ENCODE measurements around the gene LRMDA. TPM values are rescaled to one million over a fixed set of nuclear protein-coding genes. Genes with fewer than 3 reads are reported as not detected.

The LRMDA gene
- total RNA-seq, 1 experiment from 2014 or later: not detected

DNA sequence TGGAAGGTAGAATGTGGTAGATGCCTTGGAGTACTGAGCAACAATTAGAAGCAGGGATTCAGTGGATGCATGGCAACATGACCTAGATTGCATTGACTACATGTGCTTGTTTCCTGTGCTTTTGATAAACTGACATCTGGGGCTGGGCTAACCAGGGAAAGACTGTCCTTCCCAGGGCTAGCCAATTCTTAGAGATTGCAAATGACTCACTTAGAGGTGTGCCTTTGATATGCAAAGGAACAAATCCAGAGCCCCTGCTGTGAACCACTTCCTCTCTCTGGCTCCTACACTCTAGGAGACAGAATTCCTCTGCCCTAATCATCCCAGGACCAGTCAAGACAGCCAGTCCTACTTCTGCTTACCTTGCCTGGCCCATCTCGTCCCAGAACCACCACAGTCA lies 651.5 kb downstream of the LRMDA start:
- peak; percentile 85 for DNase-seq (ENCODE audit: low read depth)

DNA sequence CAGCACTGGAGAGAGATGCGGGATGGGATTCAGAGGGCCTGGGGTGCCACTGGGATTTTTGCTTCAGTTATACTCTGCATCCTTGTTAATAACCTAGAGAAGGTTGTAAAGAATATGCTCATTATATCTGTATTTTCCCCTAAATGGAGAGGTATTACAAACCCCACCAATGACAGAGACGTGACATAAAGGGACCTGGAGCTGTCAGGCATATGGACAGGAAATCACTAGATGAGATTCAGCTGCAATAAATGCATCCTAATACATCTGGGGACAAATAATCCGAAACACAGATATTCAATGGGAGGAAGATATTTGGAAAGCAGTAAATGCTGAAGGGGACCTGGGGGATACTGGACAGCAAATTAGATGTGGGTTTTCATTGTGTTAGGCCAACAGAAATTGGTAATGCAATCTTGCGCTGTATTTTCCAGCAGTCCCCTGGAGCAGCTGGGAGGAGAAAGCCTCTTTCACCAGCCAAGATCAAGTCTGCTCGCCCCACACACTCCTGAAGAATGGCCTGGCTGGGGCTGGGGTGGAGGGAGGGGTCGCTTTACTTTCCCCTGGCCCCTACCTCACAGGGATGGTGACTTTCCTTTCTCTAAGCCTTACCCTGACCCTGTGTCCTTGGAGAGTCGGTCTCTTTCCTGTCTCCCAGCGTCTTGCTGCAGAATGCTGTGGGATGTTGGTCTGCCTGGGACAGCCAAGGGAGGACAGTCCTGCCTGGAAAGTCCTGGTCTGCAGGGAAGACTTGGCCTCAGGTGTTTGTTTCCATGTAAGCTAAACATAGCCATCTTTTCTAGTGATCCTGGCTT lies 653.8 kb downstream of the LRMDA start:
- no peak for DNase-seq (ENCODE audit: low read depth)

DNA sequence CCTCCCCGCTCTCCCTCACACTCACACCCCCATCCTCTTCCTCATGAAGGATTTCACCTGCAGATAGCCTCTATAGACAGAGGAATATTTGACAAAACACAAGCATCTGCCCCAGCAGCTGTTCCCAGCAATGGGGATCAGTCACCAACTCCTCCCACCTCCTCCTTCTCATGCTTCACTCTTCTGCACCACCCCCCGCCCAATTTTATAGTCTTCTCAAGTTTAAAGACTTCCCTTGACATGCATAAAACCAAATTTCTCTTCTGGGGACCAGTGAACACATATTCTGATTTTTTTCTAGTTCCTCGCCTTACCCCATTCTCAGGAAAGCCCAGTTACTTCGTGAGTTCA lies 654.4 kb downstream of the LRMDA start:
- no peak for DNase-seq (ENCODE audit: low read depth)

DNA sequence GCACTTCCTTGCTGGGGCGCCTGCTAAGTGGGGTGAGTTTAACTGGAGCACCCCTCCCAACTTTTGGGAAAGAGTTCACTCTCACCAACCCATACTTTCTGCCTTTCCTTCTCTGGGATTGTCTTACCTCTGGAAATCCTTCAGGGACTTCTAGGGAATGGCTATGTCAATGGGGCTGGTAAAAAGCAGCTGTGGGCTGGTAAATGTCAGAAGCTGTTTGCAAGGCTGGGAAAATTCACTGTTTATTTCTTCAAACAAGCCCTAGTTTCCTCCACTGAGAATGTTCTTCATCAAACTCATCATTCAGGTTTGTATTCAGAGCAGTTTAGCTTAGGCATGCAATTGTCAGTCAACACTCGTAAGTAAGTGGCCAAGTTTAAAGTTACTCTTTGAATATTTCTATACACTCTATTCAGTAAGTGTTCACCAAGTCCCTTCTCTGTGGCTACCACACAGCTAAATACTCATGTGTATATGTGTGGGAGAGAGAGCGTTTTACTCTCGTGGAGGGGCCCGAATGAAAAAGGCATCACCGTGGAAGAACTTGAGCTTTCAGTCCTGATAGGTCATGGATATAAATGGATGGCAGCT lies 654.8 kb downstream of the LRMDA start:
- no peak for DNase-seq (ENCODE audit: low read depth)

DNA sequence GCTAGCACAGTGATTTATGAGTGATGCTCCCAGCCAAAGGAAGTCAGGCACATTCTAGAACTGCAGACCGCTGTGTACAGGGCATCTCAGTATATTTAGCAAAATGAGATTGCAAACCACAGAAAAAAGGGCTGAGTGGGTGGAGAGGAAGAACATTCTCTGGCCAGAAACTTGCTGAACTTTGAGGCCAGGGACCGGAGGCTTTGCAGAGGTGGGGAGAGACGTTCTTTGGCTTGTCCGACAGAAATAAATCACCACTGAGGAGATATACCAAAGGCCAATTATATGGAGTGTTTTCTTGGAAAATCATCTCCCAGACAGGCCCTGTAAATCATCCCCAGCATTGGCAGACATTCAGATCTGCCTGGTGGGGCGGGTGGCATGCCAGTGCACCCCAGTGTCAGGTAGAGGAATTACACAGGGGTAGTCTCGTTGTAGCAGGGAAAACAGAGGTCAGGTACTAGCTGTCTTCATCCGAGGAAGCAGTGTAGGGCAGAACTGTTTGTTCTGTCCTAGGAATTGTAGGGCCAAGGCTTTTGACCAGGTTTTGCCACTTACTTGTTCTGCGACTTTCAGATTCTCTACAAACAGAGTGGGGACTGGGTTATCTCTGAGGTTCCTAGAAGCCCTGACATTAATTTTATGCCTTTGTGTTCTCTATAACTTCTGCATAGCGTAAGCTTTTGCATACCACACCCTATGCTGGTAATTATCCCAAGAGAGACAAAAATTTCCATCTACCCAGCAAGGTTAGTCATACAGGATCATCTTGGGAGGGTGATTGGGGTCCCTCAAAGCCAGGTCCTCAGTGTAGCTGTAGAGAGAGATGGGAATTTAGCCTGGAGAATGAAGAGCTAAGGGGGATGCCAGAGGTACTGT lies 655.6 kb downstream of the LRMDA start:
- DNase-seq (ENCODE audit: low read depth): peak; percentile 73

DNA sequence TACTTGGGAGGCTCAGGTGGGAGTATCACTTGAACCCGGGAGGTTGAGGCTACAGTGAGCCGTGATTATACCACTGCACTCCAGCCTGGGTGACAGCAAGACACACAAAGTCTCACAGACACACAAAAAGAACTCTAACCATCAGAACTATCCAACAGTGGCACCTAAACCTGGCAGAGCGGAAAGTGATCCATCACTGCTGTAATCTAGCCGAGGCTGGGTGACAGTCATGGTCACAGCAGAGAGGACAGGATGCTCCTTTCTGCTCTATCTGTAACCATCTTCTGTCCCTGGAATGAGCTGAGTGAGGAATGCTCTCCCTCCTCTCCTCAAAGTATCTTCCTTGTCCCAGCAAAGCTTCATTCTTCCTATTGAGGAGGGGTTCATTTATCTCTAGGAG lies 656.6 kb downstream of the LRMDA start:
- DNase-seq (ENCODE audit: low read depth): no peak

DNA sequence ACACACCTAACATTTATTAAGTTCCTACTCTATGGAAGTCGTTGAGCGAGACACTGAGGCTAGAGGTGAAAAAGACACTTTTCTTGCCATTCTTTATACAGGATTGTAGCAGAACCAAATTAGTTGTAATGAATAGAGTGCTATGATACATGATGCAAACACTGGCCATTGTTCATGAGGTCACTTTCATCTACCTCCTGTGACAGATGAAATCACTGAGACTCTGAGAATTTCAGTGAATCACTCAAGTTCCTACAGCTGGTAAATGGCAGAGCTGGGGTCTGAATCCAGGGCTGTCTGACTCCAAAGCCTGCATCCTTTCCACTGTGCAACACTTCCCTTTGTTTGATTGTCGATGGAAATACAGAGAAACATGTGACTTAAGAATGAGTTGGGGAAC lies 657.6 kb downstream of the LRMDA start:
- DNase-seq (ENCODE audit: low read depth): no peak

DNA sequence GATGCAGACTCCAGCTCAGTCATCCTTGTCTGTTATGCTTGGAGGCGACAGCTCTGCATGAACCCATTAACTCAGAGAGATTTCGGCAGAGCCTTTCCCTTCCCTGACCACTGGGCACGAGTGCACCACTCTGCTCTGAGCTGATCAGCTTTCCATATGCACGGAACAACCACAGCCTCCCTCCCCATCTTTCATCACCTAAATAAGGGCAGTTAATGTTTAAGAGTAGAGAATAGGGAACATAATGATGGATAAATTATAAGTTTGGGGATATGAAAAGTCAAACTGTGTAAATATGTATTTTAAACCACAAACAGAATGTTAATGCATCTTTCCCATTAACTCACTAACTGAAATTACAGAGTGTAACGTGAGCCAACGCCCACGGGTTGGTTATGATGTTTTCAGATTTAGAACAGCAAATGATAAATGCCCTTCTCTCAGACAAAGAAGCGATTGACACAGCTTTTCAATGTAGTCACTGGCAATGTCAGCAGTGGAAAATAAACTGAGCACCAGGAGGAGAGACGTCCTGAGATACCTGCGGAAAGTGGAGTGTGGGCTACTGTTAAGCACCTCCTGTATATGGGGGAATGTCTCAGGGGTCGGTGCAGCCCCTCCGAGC lies 658.2 kb downstream of the LRMDA start:
- no peak for DNase-seq (ENCODE audit: low read depth)

DNA sequence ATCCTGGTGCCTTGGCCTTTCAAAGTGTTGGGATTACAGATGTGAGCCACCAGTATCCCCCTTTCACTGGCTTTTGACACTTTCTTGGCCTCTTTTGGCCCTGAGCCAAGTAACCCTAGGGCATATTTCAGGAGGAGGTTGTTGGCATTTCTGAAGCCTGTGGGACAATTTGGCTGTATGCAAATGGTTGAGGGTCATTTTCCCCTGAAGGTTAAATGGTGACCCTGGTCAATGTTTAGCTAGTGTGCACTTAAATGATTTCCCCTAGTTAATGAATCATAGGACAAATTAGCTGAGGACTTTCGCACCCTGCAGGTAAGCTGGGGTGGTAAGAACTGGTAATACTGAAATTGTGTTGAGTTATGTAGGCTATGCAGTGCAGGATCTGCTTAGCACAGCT lies 660.5 kb downstream of the LRMDA start:
- DNase-seq (ENCODE audit: low read depth): no peak

DNA sequence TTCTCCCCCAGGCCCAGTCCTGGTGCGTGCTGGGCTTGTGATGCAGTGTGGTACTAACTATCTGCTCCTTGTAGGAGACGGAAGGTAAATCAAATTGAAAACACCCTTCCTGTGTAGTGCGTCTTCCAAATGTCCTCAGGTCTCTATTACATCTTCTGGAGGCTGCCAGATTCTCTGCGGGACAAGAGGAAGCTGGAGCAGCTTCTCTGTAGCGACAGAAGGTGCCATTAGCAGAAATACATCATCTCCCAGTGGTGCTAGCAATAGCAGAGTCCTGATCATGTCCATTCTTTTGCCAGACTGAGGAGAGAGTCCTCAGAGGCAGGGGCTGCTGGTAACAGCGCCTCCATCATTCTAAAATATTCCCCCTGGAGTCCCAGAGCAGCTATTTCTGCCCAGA lies 675.2 kb downstream of the LRMDA start:
- no peak for DNase-seq (ENCODE audit: low read depth)

DNA sequence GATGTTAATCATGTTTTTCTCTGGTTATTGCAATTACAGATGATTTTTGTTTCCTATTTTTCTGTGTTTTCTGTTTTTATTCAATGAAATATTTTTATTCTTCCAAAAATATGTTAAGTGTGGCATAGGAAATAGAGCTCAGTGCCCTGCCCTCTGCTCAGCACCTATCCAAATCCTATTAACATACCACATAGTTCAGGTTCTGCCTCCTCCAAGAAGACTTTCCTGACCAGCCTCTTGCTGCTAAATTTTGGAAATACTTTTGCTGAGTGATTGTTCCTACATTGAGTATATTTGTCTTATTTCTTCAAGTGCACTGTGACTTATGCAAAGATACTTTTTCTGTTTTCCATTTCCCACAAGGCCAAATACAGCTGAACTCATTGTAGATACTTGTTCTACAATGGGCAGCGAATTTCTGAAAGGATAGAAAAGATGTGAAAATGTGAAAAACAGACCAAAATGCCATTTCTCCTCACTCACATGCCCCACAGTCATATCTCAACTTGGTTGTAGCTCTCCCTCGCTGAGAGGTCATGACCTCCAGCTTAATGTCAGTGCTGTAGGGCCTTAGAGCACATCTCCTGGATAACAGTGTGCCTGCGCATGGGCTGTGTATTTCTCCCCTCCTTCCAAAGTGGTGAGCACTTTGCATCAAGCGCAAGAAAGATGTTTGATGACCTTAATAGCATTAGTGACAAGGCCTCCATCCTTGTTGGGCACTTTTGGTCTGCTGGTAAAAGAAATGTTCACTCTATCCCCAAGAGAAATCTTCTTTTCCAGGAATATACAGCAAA lies 677.3 kb downstream of the LRMDA start:
- DNase-seq (ENCODE audit: low read depth): no peak

DNA sequence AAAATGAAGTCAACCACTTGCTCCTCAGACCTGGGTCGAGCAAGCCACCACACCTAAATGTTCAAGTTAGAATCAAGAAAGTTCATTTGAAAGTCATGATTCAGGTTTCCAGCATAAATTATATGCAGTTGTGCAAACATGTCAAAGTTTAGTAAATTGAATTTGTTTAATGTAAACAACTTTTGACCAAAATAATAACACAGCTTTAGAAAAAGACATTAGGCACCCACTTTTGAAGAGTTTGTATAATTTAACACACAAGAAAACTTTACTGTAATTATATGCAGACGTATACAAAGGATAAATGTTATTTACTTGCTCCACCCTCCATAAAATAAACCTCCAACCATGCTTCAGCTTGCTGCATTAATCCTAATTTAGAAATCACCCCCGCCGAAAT lies 680.0 kb downstream of the LRMDA start:
- no peak for DNase-seq (ENCODE audit: low read depth)

DNA sequence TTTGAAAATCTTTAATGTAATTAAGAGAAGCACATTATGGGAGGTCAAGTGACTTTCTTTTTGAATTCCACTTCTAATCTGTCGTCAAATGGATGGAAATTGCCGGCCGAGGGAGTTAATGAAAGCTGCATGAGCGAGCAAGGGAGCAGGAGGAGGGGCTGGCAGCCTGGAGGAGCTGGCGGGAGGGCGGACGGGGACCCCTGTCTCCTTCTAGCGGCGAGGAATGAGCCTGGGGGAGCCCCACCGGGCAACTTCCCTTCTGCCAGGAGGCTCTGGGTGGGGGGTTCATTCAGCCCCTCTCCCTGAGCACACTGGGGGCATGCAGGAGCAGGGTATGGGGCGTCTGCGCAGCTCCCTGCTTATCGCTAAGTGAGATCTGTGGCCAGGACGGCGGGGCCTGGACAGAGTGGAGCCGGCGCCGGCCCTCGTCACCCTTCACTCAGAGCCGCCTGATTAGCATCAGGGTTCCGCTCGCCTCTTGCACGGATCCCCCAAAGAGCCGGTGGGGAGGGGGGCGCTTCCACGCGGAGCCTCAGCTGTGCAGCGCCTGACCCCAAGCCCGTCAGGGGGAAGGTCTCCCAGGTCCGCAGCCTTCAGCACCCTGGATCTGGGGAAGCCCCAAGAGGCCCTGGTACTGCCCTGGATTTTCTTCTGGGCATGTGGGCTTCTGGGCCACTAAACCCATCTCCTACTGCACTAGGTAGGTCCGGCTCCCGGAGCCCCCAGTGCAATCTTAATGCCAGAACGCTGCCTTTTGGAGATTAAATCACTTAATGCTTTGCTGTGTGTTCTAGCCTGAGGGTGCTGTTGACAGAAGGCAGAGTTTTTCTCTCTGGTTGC lies 680.8 kb downstream of the LRMDA start:
- DNase-seq (ENCODE audit: low read depth): no peak

DNA sequence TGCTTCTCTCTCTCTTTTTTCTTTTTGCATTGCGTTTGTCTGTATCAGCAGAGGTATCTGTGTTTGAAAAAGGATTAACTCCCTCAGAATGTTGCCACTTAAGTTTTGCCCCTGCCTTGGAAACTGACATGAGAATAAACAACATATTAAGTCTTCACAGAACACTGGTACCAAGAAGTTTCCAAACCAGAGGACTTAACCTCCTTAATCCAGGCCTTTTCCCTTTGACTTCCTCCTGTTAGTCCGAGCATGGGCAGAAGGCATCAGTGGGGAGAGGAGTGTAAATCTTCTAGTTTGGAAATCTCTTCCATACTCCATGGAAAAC lies 681.4 kb downstream of the LRMDA start:
- no peak for DNase-seq (ENCODE audit: low read depth)

DNA sequence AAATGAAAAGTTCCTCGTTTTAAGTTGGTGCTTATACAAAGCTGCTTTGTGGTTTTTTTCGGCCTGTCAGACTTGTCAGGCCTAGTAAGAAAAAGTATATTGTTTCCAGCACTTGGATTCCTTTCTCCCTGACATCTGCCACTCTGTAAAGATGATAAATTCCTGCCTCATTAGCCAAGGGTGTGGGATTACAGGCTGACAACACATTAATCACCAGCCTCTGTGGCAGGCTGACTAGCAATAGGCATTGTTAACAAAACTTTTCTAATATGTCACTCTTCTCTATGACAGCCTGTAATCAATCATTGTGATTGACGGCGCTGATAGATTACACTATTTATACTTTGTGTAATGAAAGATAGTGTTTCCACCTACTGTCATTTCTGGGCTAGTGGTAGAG lies 682.5 kb downstream of the LRMDA start:
- no peak for DNase-seq (ENCODE audit: low read depth)

DNA sequence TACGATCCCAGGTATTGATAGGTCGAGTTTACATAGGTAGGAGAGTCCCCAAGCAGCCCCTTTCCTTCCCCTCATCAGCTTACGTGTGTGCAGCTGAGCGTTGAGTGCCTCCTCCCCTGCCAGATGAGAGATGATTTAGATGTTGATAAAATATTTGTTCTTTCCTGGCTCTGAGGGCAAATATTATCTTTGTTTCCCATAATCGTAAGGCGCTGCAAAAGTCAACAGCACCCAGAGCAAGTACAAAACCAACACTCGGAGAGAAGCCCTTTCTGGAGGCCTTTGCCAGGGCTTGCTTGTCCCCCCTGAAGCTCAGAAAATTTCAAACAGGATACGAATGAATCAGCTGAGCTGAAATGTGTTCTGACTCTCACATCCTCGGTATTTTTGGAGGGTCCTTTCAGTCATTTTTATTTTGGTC lies 683.2 kb downstream of the LRMDA start:
- no peak for DNase-seq (ENCODE audit: low read depth)

DNA sequence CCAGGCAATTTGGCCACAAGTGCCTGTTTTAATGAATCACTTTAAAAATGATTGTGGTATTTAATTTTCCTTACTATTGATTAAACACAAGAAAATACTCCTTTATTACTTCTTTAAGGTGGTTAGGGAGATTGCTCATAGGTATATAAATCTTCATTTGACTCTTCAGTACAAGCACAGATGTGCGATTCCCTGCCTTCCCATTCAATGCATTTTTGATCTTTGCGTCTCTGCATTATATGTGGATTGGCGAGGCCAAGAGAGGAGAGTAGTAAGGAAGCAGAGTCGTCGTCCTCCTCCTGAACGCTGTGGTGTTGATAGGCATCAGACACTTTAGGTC lies 683.7 kb downstream of the LRMDA start:
- DNase-seq (ENCODE audit: low read depth): no peak

DNA sequence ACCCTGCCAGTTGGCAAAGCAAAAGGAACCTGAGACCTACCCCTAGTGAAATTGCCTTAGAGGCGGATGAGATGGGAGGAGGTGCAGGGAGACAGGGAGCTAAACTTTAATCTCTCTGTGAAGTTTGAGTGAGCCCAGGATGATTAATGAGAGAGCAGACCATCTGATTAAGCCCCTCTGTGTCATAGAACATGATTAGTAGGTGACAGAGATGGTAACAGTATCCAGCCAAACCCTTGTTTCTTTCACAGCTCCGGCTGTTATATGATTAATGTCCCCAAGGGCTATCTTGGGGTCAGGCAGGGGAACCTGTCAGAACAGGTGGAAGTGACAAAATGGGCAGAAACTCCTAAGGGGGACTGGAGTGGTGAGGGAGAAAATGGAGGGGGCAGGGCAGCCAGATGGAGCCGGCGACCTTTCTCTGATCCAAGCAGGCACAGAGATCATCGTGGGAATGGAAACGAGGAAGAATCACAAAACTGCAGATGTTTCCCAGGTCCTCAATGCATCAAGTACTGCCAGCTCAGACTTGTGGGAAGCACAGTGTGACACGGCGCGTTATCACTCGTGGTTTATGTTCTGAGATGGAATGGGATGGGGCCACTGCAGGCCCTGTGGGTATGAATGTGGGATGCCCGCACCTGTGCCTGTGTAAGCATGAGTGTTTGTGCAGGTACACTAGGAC lies 684.2 kb downstream of the LRMDA start:
- peak; percentile 11 for DNase-seq (ENCODE audit: low read depth)

DNA sequence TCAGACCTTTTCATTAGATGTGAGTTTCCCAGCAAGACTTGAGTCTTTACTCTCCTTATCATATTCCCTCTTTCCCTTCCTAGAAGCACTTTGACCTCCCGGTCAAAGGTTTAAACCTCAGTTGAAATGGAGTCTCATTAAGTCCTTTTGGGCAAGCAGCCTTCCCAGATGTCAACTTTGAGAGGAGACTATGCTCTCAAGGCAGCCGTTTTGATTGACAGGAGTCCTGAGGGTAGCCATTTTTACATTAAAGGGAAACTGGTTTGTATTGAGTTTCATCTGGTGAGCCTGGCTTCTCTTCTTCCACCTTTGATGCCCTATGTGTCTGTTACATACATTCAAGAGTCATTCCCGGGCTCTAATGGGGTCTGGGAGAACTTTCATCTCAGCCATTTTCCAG lies 685.1 kb downstream of the LRMDA start:
- DNase-seq (ENCODE audit: low read depth): no peak

DNA sequence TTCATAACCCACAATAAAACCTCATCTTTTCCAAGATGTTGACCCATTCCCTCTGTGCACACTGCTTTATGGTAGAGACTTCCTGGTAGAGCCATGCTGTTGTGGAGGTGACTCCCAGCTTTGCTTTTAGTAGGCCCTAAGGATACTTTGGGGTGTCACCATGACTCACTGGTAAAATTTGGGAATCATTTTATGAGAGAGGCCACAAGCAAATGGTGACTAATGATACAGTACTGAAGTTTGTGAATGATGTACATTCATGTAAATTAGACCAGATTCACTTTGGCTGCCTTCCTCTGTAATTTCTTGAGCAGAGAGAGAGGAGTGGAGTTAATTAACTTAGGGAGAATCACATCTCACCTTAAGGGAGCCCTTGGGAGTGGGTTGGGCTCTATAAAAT lies 686.5 kb downstream of the LRMDA start:
- DNase-seq (ENCODE audit: low read depth): peak; percentile 47

Data from Daoy (cell line).